Spleen (tissue), 11 donors: ENCODE results near the gene CBX2. TPM values are rescaled to one million over a fixed set of nuclear protein-coding genes. Genes with fewer than 3 reads are reported as not detected.
A peak's percentile ranks its signal among the peaks of the same experiment; 100 is the strongest.

ENCODE experiments used
- DNase-seq: peaks from one replicate; pipeline ENCODE4 v3.0.0-alpha.2; 2020
- H3K27ac ChIP-seq, 8 donors: fragments of 200-600 bp; sonication (generic) in 7 of 8; 1 replicate in 4 of 8; 2 replicates in 4 of 8; pipeline versions ENCODE4 v1.5.0 to v1.8.0; 2016 to 2021; ENCODE audit warnings: inconsistent platforms in 4 of 8, mild to moderate bottlenecking in 4 of 8, moderate library complexity in 1 of 8
- H3K27me3 ChIP-seq, 7 donors: fragments of 200-600 bp; sonication (generic) in 6 of 7; replicated peaks in 1 of 7; 1 replicate in 4 of 7; 2 replicates in 3 of 7; pipeline versions ENCODE4 v1.5.0 to v1.8.0; 2016 to 2021; ENCODE audit warnings: inconsistent platforms in 3 of 7, mild to moderate bottlenecking in 1 of 7
- H3K36me3 ChIP-seq, 6 donors: fragments of 200-600 bp; sonication (generic) in 5 of 6; 1 replicate in 4 of 6; 2 replicates in 2 of 6; pipeline versions ENCODE4 v1.5.0 to v1.8.0; 2016 to 2021; ENCODE audit warnings: inconsistent platforms in 2 of 6
- H3K4me1 ChIP-seq, 6 donors: fragments of 200-600 bp; sonication (generic) in 5 of 6; 1 replicate in 3 of 6; 2 replicates in 3 of 6; pipeline versions ENCODE4 v1.5.0 to v1.8.0; 2016 to 2021; ENCODE audit warnings: inconsistent platforms in 3 of 6
- H3K4me3 ChIP-seq, 8 donors: fragments of 200-600 bp; sonication (generic) in 7 of 8; 1 replicate in 4 of 8; 2 replicates in 4 of 8; pipeline versions ENCODE4 v1.5.0 to v1.8.0; 2016 to 2021; ENCODE audit warnings: inconsistent platforms in 4 of 8, mild to moderate bottlenecking in 4 of 8, moderate library complexity in 2 of 8
- H3K9me3 ChIP-seq, 8 donors: fragments of 200-600 bp; sonication (generic) in 7 of 8; 1 replicate in 4 of 8; 2 replicates in 4 of 8; pipeline versions ENCODE4 v1.5.0 to v1.8.0; 2016 to 2021; ENCODE audit warnings: inconsistent platforms in 4 of 8
- CTCF ChIP-seq, 11 experiments: fragments of 200-600 bp in 7 of 11; fragments of 450-650 bp in 4 of 11; sonication (generic) in 4 of 11; IDR thresholded peaks in 8 of 11; conservative IDR thresholded peaks in 3 of 11; 1 replicate in 7 of 11; 2 replicates in 4 of 11; pipeline versions ENCODE4 v1.4.0 to v1.8.0; 2016 to 2021; ENCODE audit warnings: antibody characterized with exemption in 11 of 11, inconsistent platforms in 4 of 11, mild to moderate bottlenecking in 1 of 11
- POLR2A ChIP-seq, 3 donors: fragments of 450-650 bp; IDR thresholded peaks; one replicate each; pipeline ENCODE4 v1.5.1; 2017; ENCODE audit warnings: antibody characterized with exemption in 3 of 3, mild to moderate bottlenecking in 1 of 3
- POLR2AphosphoS5 ChIP-seq, 3 donors: sonication (generic); formaldehyde crosslinking; IDR thresholded peaks; one replicate each; pipeline ENCODE4 v1.5.1; 2017; ENCODE audit warnings: antibody characterized with exemption in 3 of 3
- WGBS, 5 donors: extraction: QIAGEN DNeasy Blood & Tissue Kit in 3 of 5; methylation state at CpG; one replicate each; pipeline versions ENCODE4 v1.1.5 to v1.1.7; 2013 to 2018; 5-methylcytosine and 5-hydroxymethylcytosine counted together
- intact Hi-C: fragments of 100-400 bp; cut with DNase I; formaldehyde crosslinking; loops from one replicate; pipeline ENCODE4 v1.15.0; 2023; ENCODE audit warnings: low total_unique reads
- polyA plus RNA-seq, 3 donors: library from polyadenylated mRNA; stranded (reverse); fragments of 200-250 nt; gene quantifications; one replicate each; pipeline ENCODE4 v1.2.1, GENCODE V29; 2013
- total RNA-seq, 7 donors: library from RNA; depleted of rRNA in 3 of 7; stranded (reverse); fragments of >200 nt in 3 of 7; fragmentation: NEBNext Ultra II Directional in 4 of 7; extraction: Animal tissue kit (Norgen Biotek cat#: 25700) in 4 of 7; gene quantifications; one replicate each; pipeline versions ENCODE4 v1.1.0 to v1.2.1, GENCODE V29; 2016 to 2021
- donor health status: healthy with polysubstance abuse.
- donor health status: DM: no; HTN: no; CAD: no; lungs with moderate emphysema.
- donor health status: DM: no; HTN: no; CAD: no.
- donor health status: Bipolar disorder and iron deficiency.
- donor health status: healthy.
- donor health status: DM: no; HTN: no; CAD: no.
- donor health status: DM: yes; HTN: yes; CAD: no.

The CBX2 gene
- total and polyA plus RNA-seq, 10 donors, result 0.48 to 6.2 (median 3.3) TPM

- TF ChIP-seq POLR2AphosphoS5 (IDR thresholded peaks at IDR 0.05), result no peak
- no peak for TF ChIP-seq POLR2A (IDR thresholded peaks at IDR 0.05)
- TF ChIP-seq CTCF (IDR thresholded peaks at IDR 0.05 in 8 of 11, conservative IDR thresholded peaks at IDR 0.05 in 3 of 11), result no peak
- no peaks in the 10 kb centered on the region for H3K9me3 ChIP-seq
- 93 to 98% (median 94%) methylated on average over 5 of the region's 5 CpGs for WGBS, 5 donors
- no peaks in the 10 kb centered on the region for H3K36me3 ChIP-seq
- DNase-seq, result no peak
- H3K4me1 ChIP-seq, result peaks cover 3 to 34% (median 19%) of the 10 kb centered on the region in 6 donors
- peaks cover 0 to 22% (median 0%) of the 10 kb centered on the region in 7 donors for H3K27me3 ChIP-seq
- no peak overlapping the region for H3K27ac ChIP-seq
- intact Hi-C loops, result no loop called here
- H3K4me3 ChIP-seq, result no peak overlapping the region
Observed at GRCh38 chr17:79825580-79825921, 47.6 kb downstream of the CBX2 start.

- TF ChIP-seq CTCF (IDR thresholded peaks at IDR 0.05 in 8 of 11, conservative IDR thresholded peaks at IDR 0.05 in 3 of 11) (no peak), POLR2AphosphoS5 (IDR thresholded peaks at IDR 0.05) (peak in 2 of 3 donors; percentile 23 to 36), POLR2A (IDR thresholded peaks at IDR 0.05) (no peak)
- no peaks in the 10 kb centered on the region for H3K9me3 ChIP-seq
- 18 to 37% (median 20%) methylated on average over 11 of the region's 11 CpGs for WGBS, 5 donors
- intact Hi-C loops, result no loop called here
- no peak overlapping the region for H3K27ac ChIP-seq
- no peak for DNase-seq
- no peaks in the 10 kb centered on the region for H3K36me3 ChIP-seq
- H3K4me1 ChIP-seq, result peaks cover 3 to 39% (median 22%) of the 10 kb centered on the region in 6 donors
- no peak overlapping the region for H3K4me3 ChIP-seq
- peaks cover 0 to 17% (median 0%) of the 10 kb centered on the region in 7 donors for H3K27me3 ChIP-seq
Observed at GRCh38 chr17:79826204-79826680, 48.3 kb downstream of the CBX2 start.

- no peaks in the 10 kb centered on the region for H3K36me3 ChIP-seq
- H3K27ac ChIP-seq, result no peak overlapping the region
- H3K4me3 ChIP-seq, result no peak overlapping the region
- peaks cover 5 to 47% (median 30%) of the 10 kb centered on the region in 6 donors for H3K4me1 ChIP-seq
- DNase-seq, result no peak
- H3K27me3 ChIP-seq, result peaks cover 0 to 13% (median 0%) of the 10 kb centered on the region in 7 donors
- 83 to 90% (median 86%) methylated on average over 21 to 26 of the region's 26 CpGs for WGBS, 5 donors
- TF ChIP-seq POLR2AphosphoS5 (IDR thresholded peaks at IDR 0.05), result no peak
- TF ChIP-seq CTCF (IDR thresholded peaks at IDR 0.05 in 8 of 11, conservative IDR thresholded peaks at IDR 0.05 in 3 of 11), result no peak
- TF ChIP-seq POLR2A (IDR thresholded peaks at IDR 0.05), result no peak
- intact Hi-C loops, result no loop called here
- H3K9me3 ChIP-seq, result no peaks in the 10 kb centered on the region
Observed at GRCh38 chr17:79826841-79827578, 49.1 kb downstream of the CBX2 start.

GRCh38 chr17:79829004-79829403, 51.1 kb downstream of the CBX2 start:
- Histone ChIP-seq H3K27ac (no peak overlapping the region), H3K4me3 (no peak overlapping the region), H3K4me1 (peaks cover 15 to 67% (median 50%) of the 10 kb centered on the region in 6 donors), H3K9me3 (no peaks in the 10 kb centered on the region), H3K27me3 (peaks cover 0 to 13% (median 0%) of the 10 kb centered on the region in 7 donors), H3K36me3 (peaks cover 2 to 16% (median 9%) of the 10 kb centered on the region in 6 donors)
- intact Hi-C loops, result no loop called here
- 51 to 63% (median 60%) methylated on average over 2 of the region's 2 CpGs for WGBS, 5 donors
- no peak for TF ChIP-seq POLR2A (IDR thresholded peaks at IDR 0.05)
- TF ChIP-seq POLR2AphosphoS5 (IDR thresholded peaks at IDR 0.05), result no peak
- TF ChIP-seq CTCF (IDR thresholded peaks at IDR 0.05 in 8 of 11, conservative IDR thresholded peaks at IDR 0.05 in 3 of 11), result no peak
- no peak for DNase-seq
